Loucy (cell line): ENCODE results near the gene ARHGAP6.

Source experiments
- EZH2phosphoT487 ChIP-seq: fragments of 200-600 bp; IDR thresholded peaks from 2 replicates; pipeline ENCODE4 v1.6.1; 2018; ENCODE audit warnings: antibody characterized with exemption, mild to moderate bottlenecking, moderate library complexity, borderline replicate concordance
- TF ChIP-seq, protein P1 (sequence below): fragments of 200-600 bp; sonication (generic); conservative IDR thresholded peaks from 2 replicates; pipeline ENCODE4 v1.5.1; 2014; ENCODE audit warnings: mild to moderate bottlenecking, antibody characterized with exemption, low read length

DNA sequence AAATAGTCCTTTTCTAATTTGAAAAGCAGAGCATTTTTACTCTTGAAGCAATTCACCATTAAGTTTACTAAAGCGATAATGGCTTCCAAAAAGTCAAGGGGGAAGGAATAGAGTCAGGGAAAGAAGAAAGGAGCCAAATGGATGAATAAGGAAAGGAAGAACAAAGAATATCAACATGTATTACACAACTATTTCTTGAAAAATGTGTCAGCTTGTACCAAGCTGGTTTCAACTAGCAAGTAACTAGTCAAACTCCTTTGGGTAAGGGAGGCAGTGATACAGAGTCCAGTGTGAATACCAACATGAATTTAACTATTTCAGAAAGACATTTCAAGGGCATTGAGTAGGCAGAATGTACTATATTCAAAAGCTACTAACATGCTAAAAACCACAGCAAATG is 112.1 kb downstream of the ARHGAP6 start:
- TF ChIP-seq EZH2phosphoT487: no peak
- TF ChIP-seq, protein P1, sequence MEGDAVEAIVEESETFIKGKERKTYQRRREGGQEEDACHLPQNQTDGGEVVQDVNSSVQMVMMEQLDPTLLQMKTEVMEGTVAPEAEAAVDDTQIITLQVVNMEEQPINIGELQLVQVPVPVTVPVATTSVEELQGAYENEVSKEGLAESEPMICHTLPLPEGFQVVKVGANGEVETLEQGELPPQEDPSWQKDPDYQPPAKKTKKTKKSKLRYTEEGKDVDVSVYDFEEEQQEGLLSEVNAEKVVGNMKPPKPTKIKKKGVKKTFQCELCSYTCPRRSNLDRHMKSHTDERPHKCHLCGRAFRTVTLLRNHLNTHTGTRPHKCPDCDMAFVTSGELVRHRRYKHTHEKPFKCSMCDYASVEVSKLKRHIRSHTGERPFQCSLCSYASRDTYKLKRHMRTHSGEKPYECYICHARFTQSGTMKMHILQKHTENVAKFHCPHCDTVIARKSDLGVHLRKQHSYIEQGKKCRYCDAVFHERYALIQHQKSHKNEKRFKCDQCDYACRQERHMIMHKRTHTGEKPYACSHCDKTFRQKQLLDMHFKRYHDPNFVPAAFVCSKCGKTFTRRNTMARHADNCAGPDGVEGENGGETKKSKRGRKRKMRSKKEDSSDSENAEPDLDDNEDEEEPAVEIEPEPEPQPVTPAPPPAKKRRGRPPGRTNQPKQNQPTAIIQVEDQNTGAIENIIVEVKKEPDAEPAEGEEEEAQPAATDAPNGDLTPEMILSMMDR: no peak
